Activated CD4-positive, alpha-beta T cell treated with anti-CD3 and anti-CD28 coated beads for 36 hours (primary cell): ENCODE measurements around the gene DYSF. TPM values are rescaled to one million over a fixed set of nuclear protein-coding genes. Genes with fewer than 3 reads are reported as not detected.
"Not testable (repeated sequence)": the region's sequence is repeated elsewhere in the genome, so short reads cannot be mapped to it uniquely, and the experiment has no call there.

Source experiments
- ATAC-seq: fragments of 200-7000 bp; cut with Tn5 transposase; one replicate; pipeline ENCODE4 v1.10.0; 2021; ENCODE audit warnings: mild to moderate bottlenecking, moderate library complexity
- CTCF ChIA-PET: fragments of 350-600 bp; sonication (Branson Sonifier 250); formaldehyde crosslinking; loops from one replicate; lab custom pipeline; 2021; ENCODE audit warnings: antibody characterized with exemption; lab: Charles Lee
- POLR2A ChIA-PET: fragments of 350-600 bp; sonication (Branson Sonifier 250); formaldehyde crosslinking; loops from one replicate; lab custom pipeline; 2021; ENCODE audit warnings: antibody characterized with exemption, inconsistent platforms; lab: Charles Lee
- DNase-seq: peaks from one replicate; pipeline ENCODE4 v3.0.0-alpha.2; 2020
- H3K27ac Mint-ChIP-seq: one replicate; pipeline ENCODE4 v1.8.0; 2021; ENCODE audit warnings: mixed read lengths
- H3K27me3 Mint-ChIP-seq: one replicate; pipeline ENCODE4 v1.8.0; 2021; ENCODE audit warnings: mixed read lengths
- H3K36me3 Mint-ChIP-seq: one replicate; pipeline ENCODE4 v1.8.0; 2021; ENCODE audit warnings: low read depth, mixed read lengths
- H3K4me1 Mint-ChIP-seq: one replicate; pipeline ENCODE4 v1.8.0; 2021; ENCODE audit warnings: mixed read lengths
- H3K4me3 Mint-ChIP-seq: one replicate; pipeline ENCODE4 v1.8.0; 2021; ENCODE audit warnings: mild to moderate bottlenecking, moderate library complexity, mixed read lengths
- H3K9me3 Mint-ChIP-seq: one replicate; pipeline ENCODE4 v1.8.0; 2021; ENCODE audit warnings: low read depth, mixed read lengths
- intact Hi-C, 2 experiments: fragments of 100-400 bp; cut with DNase I in 1 of 2; cut with micrococcal nuclease in 1 of 2; formaldehyde crosslinking; loops; one replicate each; pipeline versions ENCODE4 v1.14.2 to v1.15.1; 2022 to 2024; cut with DNase I, micrococcal nuclease
- total RNA-seq, 2 experiments: library from RNA; stranded (reverse); gene quantifications; one replicate each; pipeline ENCODE4 v1.2.3, GENCODE V29; 2021

The DYSF gene
- total RNA-seq, 2 experiments from 2014 or later: 0.02 TPM; not detected in 1

DNA sequence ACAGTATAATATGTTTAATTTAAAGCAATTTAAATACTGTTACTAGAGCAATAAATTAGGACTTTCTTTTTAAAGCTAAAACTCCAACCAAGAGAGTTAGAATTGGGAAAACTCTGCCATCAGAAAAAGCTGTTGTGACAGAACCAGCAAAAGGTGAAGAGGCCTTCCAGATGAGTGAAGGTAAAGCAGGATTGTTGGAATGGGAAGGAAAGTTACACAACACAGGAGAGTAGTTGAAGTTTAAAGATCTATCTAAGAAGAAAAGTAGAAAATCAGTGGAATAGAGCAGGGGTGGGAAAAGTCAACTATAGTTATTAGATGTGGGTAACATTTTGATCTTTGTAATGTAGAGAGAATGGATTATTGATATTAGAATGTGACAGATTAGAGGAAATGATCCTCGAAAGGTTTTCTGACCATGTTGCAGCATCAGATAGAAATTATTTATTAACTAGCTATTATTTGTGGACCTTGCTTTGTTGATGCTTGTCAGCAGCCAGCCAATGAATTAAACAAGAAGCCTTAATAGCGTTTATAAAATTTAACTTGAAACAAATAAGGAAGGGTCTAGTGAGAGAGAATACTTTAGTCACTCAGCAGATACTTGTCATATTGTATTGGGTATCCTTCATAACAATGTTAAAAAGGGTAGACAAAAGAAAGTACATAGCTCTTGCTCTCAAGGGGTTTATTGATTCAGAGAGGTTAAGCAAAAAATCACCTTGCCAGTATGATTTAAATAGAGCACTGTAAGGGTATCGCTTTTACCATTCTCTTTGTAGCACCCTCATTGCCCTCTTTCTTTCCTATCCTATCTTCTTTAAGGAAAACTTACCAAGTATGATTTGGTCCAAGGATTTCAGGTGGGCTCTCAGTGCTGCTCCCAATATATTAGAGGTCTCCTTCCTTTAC, 24.6 kb upstream of the DYSF start:
- Mint-ChIP-seq H3K4me3 (no peak overlapping the region), H3K36me3 (peaks cover 41% of the 10 kb centered on the region), H3K9me3 (no peaks in the 10 kb centered on the region), H3K4me1 (no peaks in the 10 kb centered on the region), H3K27me3 (no peaks in the 10 kb centered on the region), H3K27ac (no peak overlapping the region)
- DNase-seq (no peak), ATAC-seq (no peak)
- intact Hi-C loops: no loop called here
- ChIA-PET CTCF (no interaction called here), POLR2A (interaction anchor here (0.6 kb wide), 1 partner anchor 975 kb away, joined by 3 read pairs; no protein-coding TSS in a partner anchor)

DNA sequence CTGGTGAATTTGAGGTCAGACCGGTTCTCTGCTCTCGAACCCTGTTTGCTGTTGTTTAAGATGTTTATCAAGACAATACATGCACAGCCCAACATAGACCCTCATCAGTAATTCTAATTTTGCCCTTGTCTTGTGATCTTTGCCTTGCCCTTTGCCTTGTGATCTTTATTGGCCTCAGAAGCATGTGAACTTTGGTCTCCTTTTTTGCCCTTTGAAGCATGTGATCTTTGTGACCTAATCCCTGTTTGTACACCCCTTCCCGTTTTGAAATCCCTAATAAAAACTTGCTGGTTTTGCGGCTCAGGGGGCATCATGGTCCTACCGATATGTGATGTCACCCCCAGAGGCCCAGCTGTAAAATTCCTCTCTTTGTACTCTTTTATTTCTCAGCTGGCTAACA, 8.2 kb upstream of the DYSF start:
- CTCF ChIA-PET: interaction anchor here (0.7 kb wide), 1 partner anchor 113 kb away, joined by 4 read pairs; the partner anchor contains the start of gene ZNF638
- H3K4me3 Mint-ChIP-seq, H3K27me3 Mint-ChIP-seq, H3K27ac Mint-ChIP-seq, H3K4me1 Mint-ChIP-seq, DNase-seq, ATAC-seq, POLR2A ChIA-PET, intact Hi-C loops, H3K9me3 Mint-ChIP-seq: not testable (repeated sequence)
- H3K36me3 Mint-ChIP-seq: peaks cover 11% of the 10 kb centered on the region

DNA sequence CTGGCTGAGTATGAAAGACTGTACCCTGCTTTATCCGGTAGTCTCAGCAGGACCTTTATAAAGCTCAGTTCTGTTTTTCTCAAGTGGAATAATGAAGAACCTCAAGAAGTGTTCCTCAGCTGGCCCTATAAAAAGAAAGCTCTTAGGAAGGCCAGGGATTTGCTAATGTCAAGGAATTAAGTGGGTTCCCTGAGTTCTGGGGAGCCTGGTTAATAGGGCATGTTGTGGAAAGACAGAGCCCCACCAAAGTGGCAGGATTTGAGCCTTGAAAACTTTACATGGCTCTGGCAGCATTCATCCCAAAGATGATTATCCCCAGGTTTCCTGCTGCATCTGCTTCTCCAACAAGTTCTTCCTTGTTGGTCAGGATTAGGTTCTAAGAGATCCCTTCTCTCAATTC, 6.9 kb upstream of the DYSF start:
- H3K36me3 Mint-ChIP-seq: peaks cover 2% of the 10 kb centered on the region
- no peak for ATAC-seq
- CTCF ChIA-PET: interaction anchor here (1.0 kb wide), 1 partner anchor 65 kb away, joined by 3 read pairs; no protein-coding TSS in a partner anchor

DNA sequence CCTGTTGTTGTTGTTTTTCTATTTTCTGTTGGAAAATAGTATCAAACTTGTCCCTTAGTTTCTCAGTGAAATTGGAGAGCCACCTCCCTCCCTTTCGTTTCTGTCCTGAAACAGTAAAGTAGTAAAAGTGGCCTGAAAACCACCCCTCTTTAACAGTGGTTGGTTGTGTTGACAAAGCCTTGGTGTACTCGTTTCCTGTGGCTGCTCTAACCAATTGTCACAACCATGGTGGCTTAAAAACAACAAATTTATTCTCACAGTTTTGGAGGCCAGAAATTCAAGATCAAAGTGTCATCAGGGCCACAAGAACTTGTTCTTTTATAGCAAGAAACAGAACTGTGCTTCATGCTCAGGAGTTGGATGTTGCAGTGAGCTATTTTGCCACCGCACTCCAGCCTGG, 4.0 kb upstream of the DYSF start:
- DNase-seq (no peak), ATAC-seq (no peak)
- intact Hi-C loops: no loop called here
- CTCF ChIA-PET: interaction anchor here (1.0 to 2.0 kb wide), 3 partner anchors 10 to 145 kb away, joined by 3 to 5 read pairs (median 3); no protein-coding TSS in a partner anchor
- POLR2A ChIA-PET: interaction anchor here (0.6 kb wide), 1 partner anchor 128 kb away, joined by 3 read pairs; no protein-coding TSS in a partner anchor
- H3K4me3 Mint-ChIP-seq: no peak overlapping the region
- H3K4me1 Mint-ChIP-seq: peaks cover 9% of the 10 kb centered on the region
- H3K27me3 Mint-ChIP-seq: peaks cover 10% of the 10 kb centered on the region
- H3K9me3 Mint-ChIP-seq: peaks cover 2% of the 10 kb centered on the region
- H3K27ac Mint-ChIP-seq: no peak overlapping the region
- H3K36me3 Mint-ChIP-seq: peaks cover 1% of the 10 kb centered on the region

More for the DNA sequence above, 6.9 kb upstream of the DYSF start:
- DNase-seq: no peak
- intact Hi-C loops: no loop called here
- Mint-ChIP-seq H3K9me3 (peaks cover 2% of the 10 kb centered on the region), H3K4me1 (no peaks in the 10 kb centered on the region), H3K27ac (no peak overlapping the region), H3K27me3 (peaks cover under 1% of the 10 kb centered on the region), H3K4me3 (no peak overlapping the region)
- POLR2A ChIA-PET: no interaction called here

GRCh38 chr2:71451705-71452104, 1.7 kb upstream of the DYSF start:
- peaks cover 28% of the 10 kb centered on the region for H3K27me3 Mint-ChIP-seq
- intact Hi-C loops: no loop called here
- ChIA-PET POLR2A (no interaction called here), CTCF (interaction anchor here (0.7 to 1.3 kb wide), 4 partner anchors 9 to 132 kb away, joined by 3 to 4 read pairs (median 4); no protein-coding TSS in a partner anchor)
- no peak overlapping the region for H3K4me3 Mint-ChIP-seq
- DNase-seq (no peak), ATAC-seq (no peak)
- H3K27ac Mint-ChIP-seq: no peak overlapping the region
- H3K9me3 Mint-ChIP-seq: no peaks in the 10 kb centered on the region
- H3K36me3 Mint-ChIP-seq: no peaks in the 10 kb centered on the region
- H3K4me1 Mint-ChIP-seq: peaks cover 9% of the 10 kb centered on the region

- Mint-ChIP-seq H3K36me3 (no peaks in the 10 kb centered on the region), H3K27ac (no peak overlapping the region), H3K27me3 (peaks cover 30% of the 10 kb centered on the region), H3K4me3 (no peak overlapping the region), H3K4me1 (peaks cover 9% of the 10 kb centered on the region), H3K9me3 (no peaks in the 10 kb centered on the region)
- intact Hi-C loops: no loop called here
- POLR2A ChIA-PET: no interaction called here
- CTCF ChIA-PET: interaction anchor here (0.6 to 1.0 kb wide), 5 partner anchors 9 to 225 kb away, joined by 3 to 4 read pairs (median 3); partner anchors contain the start of gene PAIP2B
- DNase-seq: peak; percentile 65
- peak; percentile 89 for ATAC-seq
Measured at GRCh38 chr2:71452565-71452964, 796 bp upstream of the DYSF start.

GRCh38 chr2:71454221-71455010, 1.1 kb downstream of the DYSF start:
- ATAC-seq (no peak), DNase-seq (no peak)
- intact Hi-C loops: no loop called here
- no peak overlapping the region for H3K27ac Mint-ChIP-seq
- H3K27me3 Mint-ChIP-seq: peaks cover 30% of the 10 kb centered on the region
- no peaks in the 10 kb centered on the region for H3K9me3 Mint-ChIP-seq
- no peak overlapping the region for H3K4me3 Mint-ChIP-seq
- ChIA-PET CTCF (interaction anchor here (0.8 to 1.3 kb wide), 2 partner anchors 12 to 354 kb away, joined by 3 read pairs; no protein-coding TSS in a partner anchor), POLR2A (no interaction called here)
- H3K4me1 Mint-ChIP-seq: peaks cover 9% of the 10 kb centered on the region
- H3K36me3 Mint-ChIP-seq: no peaks in the 10 kb centered on the region

DNA sequence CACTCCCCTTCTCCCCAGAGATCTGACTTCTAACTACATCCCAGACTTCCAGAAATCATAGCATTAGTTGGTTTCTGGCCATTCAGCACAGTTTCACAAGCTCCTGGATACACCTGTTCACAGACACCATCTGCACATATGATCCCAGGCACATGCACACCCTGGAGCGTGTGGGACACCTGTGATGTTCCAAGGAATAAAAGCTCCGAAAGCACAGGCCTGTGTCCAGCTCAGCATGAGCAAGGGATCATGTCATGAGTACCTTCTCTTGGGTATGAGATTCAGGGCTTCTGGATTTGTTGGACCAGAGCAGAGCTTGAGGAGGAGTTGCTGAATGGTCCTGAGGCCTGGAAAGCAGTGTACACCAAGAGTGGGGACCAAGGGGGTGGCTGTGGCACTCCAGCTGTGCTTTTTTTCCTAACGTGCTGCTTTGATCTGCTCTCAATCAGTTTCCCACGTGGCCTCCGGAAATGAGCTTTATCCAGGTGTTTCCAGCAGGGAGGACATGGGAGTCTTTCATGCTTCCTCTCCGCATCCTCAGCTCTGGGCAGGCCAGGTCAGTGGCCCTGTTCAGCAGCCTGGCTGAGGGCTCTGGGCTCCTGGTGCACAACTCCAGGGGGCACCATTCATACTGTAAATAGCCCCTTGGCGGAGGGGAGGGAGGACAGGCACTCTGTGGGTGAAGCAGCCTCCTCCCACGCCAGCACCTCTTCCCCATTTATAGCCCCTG, 1.8 kb downstream of the DYSF start:
- H3K36me3 Mint-ChIP-seq: no peaks in the 10 kb centered on the region
- POLR2A ChIA-PET: no interaction called here
- no peak overlapping the region for H3K27ac Mint-ChIP-seq
- no peaks in the 10 kb centered on the region for H3K9me3 Mint-ChIP-seq
- no peak for DNase-seq
- CTCF ChIA-PET: interaction anchor here (0.8 to 1.3 kb wide), 2 partner anchors 12 to 354 kb away, joined by 3 read pairs; no protein-coding TSS in a partner anchor
- H3K27me3 Mint-ChIP-seq: peaks cover 30% of the 10 kb centered on the region
- H3K4me1 Mint-ChIP-seq: peaks cover 9% of the 10 kb centered on the region
- intact Hi-C loops: no loop called here
- no peak for ATAC-seq
- H3K4me3 Mint-ChIP-seq: no peak overlapping the region

GRCh38 chr2:71455741-71456569, 2.6 kb downstream of the DYSF start:
- ATAC-seq (no peak), DNase-seq (no peak)
- H3K36me3 Mint-ChIP-seq: no peaks in the 10 kb centered on the region
- no peak overlapping the region for H3K27ac Mint-ChIP-seq
- no peak overlapping the region for H3K4me3 Mint-ChIP-seq
- POLR2A ChIA-PET: no interaction called here
- H3K4me1 Mint-ChIP-seq: peaks cover 9% of the 10 kb centered on the region
- CTCF ChIA-PET: interaction anchor here (0.6 kb wide), 1 partner anchor 700 kb away, joined by 3 read pairs; no protein-coding TSS in a partner anchor
- H3K9me3 Mint-ChIP-seq: no peaks in the 10 kb centered on the region
- intact Hi-C loops: no loop called here
- peaks cover 30% of the 10 kb centered on the region for H3K27me3 Mint-ChIP-seq

GRCh38 chr2:71456617-71457016, 3.3 kb downstream of the DYSF start:
- CTCF ChIA-PET: interaction anchor here (0.6 to 1.3 kb wide), 4 partner anchors 12 to 359 kb away, joined by 3 to 6 read pairs (median 4); no protein-coding TSS in a partner anchor

More at GRCh38 chr2:71456617-71457016, 3.3 kb downstream of the DYSF start:
- DNase-seq (no peak), ATAC-seq (no peak)
- Mint-ChIP-seq H3K9me3 (no peaks in the 10 kb centered on the region), H3K4me3 (no peak overlapping the region), H3K27ac (no peak overlapping the region), H3K27me3 (peaks cover 29% of the 10 kb centered on the region), H3K4me1 (peaks cover 9% of the 10 kb centered on the region), H3K36me3 (no peaks in the 10 kb centered on the region)
- POLR2A ChIA-PET: no interaction called here
- intact Hi-C loops: no loop called here
